Head of caudate nucleus (tissue), 42 donors: ENCODE data around the gene KIF6.

Experiments used
- DNase-seq, 42 donors: peaks; one replicate each; pipeline versions ENCODE4 v3.0.0 to v3.0.0-alpha.2; 2020 to 2021; ENCODE audit warnings: mixed read lengths in 7 of 42
- intact Hi-C: fragments of 100-400 bp; cut with DNase I; formaldehyde crosslinking; loops from one replicate; pipeline ENCODE4 v1.15.0; 2022

KIF6 gene

DNA sequence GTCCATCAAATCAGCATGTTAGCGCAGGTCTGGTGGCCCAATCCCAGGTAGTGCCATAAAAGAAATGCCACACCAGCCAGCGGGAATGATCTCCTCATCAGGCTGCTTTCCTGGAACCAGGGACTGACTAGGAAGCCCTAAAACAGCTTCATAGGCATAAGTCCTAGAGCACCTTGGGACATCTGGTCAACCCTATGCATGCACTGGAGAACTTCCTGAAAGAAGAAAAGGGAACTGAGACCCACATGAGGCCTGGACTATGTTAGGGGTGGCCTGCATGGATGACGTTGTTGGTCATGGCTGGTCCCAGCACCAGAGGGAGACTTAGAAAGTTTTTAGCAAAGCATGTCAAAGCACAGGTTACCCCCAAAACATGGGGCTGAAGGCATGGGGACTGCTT, 395.2 kb downstream of the KIF6 start:
- intact Hi-C loops = no loop called here
- DNase-seq = peak in 3 of 42 donors; percentile 17 to 20 (median 20)

- no peak for DNase-seq
- intact Hi-C loops = no loop called here
These were observed 397.1 kb downstream of the KIF6 start for GRCh38 chr6:39328066-39328465.

GRCh38 chr6:39327507-39327906, 397.7 kb downstream of the KIF6 start:
- DNase-seq = no peak
- intact Hi-C loops = no loop called here

- intact Hi-C loops = no loop called here
- DNase-seq = no peak
These were observed 402.8 kb downstream of the KIF6 start, which contains the start of gene KCNK16 for GRCh38 chr6:39322306-39322850. TSS of gene KCNK16 (minus strand) at chr6:39322702. CDS start at chr6:39322540, 162 bp downstream.

DNA sequence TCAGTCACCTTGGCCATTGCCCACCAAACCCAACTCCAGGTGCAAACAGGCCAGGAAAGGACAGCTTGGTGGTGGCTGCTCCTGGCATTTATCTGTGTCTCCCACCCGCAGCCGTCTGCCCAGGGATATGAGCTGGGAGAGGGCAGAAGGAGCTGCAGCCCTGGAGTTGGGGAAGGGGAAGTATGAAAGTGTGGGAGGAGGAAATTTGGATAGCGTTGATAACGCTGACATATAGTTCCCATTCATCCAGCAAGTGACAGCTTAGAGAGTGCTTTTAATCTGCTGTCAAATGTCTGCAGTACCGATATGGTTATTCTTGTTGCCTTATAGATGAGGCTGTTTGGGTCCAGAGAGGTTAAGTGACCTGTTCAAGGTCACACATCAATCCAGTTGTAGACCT, 403.4 kb downstream of the KIF6 start:
- no peak for DNase-seq
- intact Hi-C loops = no loop called here

GRCh38 chr6:39320363-39320984, 404.7 kb downstream of the KIF6 start:
- intact Hi-C loops = no loop called here
- no peak for DNase-seq

- intact Hi-C loops = no loop called here
- DNase-seq = no peak
These were observed 405.4 kb downstream of the KIF6 start for GRCh38 chr6:39319621-39320362.

- intact Hi-C loops = no loop called here
- no peak for DNase-seq
These were observed 408.0 kb downstream of the KIF6 start for GRCh38 chr6:39317256-39317655.

DNA sequence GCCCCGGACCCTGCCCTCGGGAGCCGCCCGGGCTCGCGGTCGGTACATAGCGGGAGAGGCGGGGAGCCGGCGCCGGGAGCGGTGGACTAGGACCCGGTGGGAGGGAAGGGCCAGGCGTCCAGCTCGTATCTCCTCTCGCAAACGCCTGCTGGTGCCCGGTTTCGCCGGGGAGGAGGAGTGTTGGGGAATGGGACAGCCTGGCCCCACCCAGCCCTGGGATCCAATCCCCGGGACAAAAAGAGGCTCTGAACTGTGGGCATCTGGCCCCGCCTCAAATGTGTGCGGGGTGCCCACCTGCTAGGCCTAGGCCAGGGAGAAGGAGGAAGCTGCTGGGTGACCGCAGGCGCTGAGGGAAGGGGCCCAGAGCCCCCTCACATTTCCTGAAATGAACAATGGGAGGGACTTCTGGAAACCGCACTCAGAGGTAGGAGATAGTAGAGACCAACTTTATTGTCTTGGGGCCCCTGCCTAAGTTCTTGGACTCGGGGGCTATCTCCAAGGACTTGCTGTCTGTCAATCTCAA, 410.9 kb downstream of the KIF6 start, which contains the start of gene KCNK17:
Gene KCNK17 (minus strand): TSS at position 147 of the 523 bp plus-strand sequence. CDS start 99 bp downstream, at position 48.
- DNase-seq = no peak

DNA sequence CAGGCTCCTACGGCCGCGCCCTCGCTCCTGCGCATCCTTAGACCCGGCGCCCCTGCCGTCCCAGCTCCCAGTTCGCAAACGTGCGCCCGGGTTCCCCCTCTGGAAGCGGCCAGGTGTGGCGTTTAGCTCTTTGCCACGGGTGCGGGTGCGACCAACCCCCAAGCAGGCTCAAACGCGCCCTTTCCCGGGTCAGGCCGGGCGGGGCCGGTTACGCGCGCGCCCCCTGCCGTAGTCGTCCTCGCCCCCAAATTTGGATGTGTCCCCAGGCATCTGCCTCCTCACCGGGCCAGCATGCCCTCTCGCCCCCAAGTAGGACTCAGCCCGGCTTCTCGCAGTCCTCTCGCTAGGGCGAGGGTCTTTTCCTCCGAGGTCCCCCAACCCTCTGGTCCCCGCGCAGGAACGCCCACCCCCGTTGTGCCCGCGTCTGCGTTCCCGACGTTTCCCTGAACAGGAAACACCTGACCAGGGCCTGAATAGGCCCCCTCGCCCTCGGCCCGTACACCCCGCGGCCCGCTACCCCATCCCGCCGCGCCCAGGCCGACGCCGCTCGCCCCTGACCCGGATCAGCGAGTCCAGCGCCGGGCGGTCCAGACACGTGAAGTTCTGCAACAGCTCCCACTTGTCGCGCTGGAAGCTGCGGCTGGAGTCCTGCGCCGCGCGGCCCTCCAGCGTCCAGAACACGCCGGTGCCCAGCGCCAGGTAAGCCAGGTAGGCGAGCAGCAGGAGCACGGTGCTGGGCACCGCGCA, 411.5 kb downstream of the KIF6 start:
- intact Hi-C loops = no loop called here
- no peak for DNase-seq

More for the DNA sequence above, 410.9 kb downstream of the KIF6 start, which contains the start of gene KCNK17:
- intact Hi-C loops = no loop called here

GRCh38 chr6:39312912-39313525, 412.2 kb downstream of the KIF6 start:
- DNase-seq = peak in 4 of 42 donors; percentile 6 to 15 (median 12)
- intact Hi-C loops = no loop called here

DNA sequence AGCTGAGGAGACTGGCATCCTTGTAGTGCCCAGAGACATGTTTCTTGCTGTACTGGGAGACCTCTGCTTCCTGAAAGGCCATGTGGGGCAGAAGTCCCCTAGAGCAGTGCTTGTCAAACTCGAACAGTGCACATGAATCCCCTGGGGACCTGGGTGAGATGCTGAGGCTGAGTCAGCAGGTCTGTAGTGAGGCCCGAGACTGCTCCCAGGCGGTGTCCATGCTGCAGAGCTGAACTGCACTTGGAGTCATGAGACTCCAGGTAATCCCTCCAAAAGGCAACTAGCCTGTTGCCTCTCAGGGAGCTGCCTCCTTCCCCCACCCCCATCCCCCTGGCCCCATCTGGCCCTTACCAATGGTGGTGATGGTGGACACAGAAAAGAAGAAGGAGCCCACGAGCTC, 414.7 kb downstream of the KIF6 start:
- DNase-seq = no peak
- intact Hi-C loops = no loop called here

GRCh38 chr6:39309942-39310531, 415.2 kb downstream of the KIF6 start:
- DNase-seq = peak; percentile 61 to 88 (median 76)
- intact Hi-C loops = loop anchor here (10.0 kb wide), 1 partner anchor 335 kb away; no protein-coding TSS in a partner anchor

- intact Hi-C loops = loop anchor here (10.0 kb wide), 1 partner anchor 333 kb away; no protein-coding TSS in a partner anchor
- DNase-seq = no peak
These were observed 417.7 kb downstream of the KIF6 start for GRCh38 chr6:39307462-39307861.

- intact Hi-C loops = loop anchor here (5.0 to 10.0 kb wide), 2 partner anchors 330 to 433 kb away; no protein-coding TSS in a partner anchor
- no peak for DNase-seq
These were observed 420.3 kb downstream of the KIF6 start for GRCh38 chr6:39304951-39305350.

GRCh38 chr6:39303425-39304153, 421.6 kb downstream of the KIF6 start:
- intact Hi-C loops = loop anchor here (2.0 to 10.0 kb wide), 3 partner anchors 137 to 431 kb away; no protein-coding TSS in a partner anchor
- DNase-seq = no peak

DNA sequence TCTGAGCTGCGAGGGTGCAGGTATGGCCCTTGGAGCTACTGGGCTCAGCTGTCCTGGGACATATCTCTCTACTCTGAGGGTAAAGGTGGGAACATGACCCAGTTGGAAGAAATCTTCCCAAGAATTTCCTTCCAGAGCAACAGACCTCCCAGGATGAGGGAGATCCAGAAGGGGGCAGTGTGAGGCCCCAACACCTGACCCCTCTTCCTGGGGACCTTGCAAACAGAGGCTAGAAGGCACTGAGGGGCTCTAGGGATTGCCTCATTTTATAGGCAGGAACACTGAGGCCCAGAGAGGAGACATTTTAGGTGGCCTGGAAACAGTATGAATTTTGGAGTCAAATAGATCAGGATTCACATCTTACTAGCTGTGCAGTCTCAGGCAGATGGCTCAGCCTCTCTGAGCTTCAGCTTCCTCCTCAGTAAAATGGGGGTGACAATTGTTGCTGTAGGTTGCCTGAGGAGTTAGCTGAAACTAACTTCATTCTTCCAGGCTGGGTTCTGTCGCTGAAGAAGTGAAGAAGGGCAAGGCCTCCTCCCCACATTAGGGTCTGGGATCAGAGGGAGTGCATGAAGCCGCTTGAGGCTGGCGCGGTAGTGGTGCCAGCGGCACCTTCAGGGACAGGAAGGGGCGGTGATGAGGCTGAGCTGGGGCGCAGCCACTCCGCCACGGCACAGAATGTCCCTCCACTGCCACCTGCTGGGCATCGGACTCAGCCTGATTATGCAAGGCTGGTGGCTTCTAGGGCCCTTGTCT, 422.4 kb downstream of the KIF6 start:
- intact Hi-C loops = loop anchor here (2.0 to 10.0 kb wide), 3 partner anchors 136 to 431 kb away; no protein-coding TSS in a partner anchor
- DNase-seq = peak; percentile 71 to 92 (median 83)
